Uterus (tissue), 4 donors: ENCODE results near the gene ZNF215. TPM values are rescaled to one million over a fixed set of nuclear protein-coding genes. Genes with fewer than 3 reads are reported as not detected.

ENCODE experiments used
- DNase-seq, 2 donors: peaks; one replicate each; pipeline ENCODE4 v3.0.0-alpha.2; 2019 to 2020
- H3K27ac ChIP-seq, 2 donors: fragments of 200-600 bp; sonication (generic); 1 replicate in 1 of 2; 2 replicates in 1 of 2; pipeline ENCODE4 v1.5.1; 2016 to 2018
- H3K27me3 ChIP-seq, 2 donors: fragments of 200-600 bp; sonication (generic); one replicate each; pipeline ENCODE4 v1.5.1; 2018 to 2019; ENCODE audit warnings: control low read depth in 1 of 2
- H3K36me3 ChIP-seq, 2 donors: fragments of 200-600 bp; sonication (generic); one replicate each; pipeline ENCODE4 v1.5.1; 2019; ENCODE audit warnings: control low read depth in 1 of 2
- H3K4me1 ChIP-seq, 2 donors: fragments of 200-600 bp; sonication (generic); one replicate each; pipeline ENCODE4 v1.5.1; 2018 to 2019; ENCODE audit warnings: control low read depth in 1 of 2
- H3K4me3 ChIP-seq, 2 donors: fragments of 200-600 bp; sonication (generic); 1 replicate in 1 of 2; 2 replicates in 1 of 2; pipeline ENCODE4 v1.5.1; 2018 to 2019; ENCODE audit warnings: mild to moderate bottlenecking in 1 of 2
- H3K9me3 ChIP-seq, 2 donors: fragments of 200-600 bp; sonication (generic); one replicate each; pipeline ENCODE4 v1.5.1; 2019; ENCODE audit warnings: control low read depth in 1 of 2
- POLR2A ChIP-seq, 2 donors: fragments of 450-650 bp; IDR thresholded peaks; one replicate each; pipeline ENCODE4 v1.6.1; 2016; ENCODE audit warnings: antibody characterized with exemption in 2 of 2, mild to moderate bottlenecking in 1 of 2, moderate library complexity in 1 of 2
- intact Hi-C: fragments of 100-400 bp; cut with DNase I; formaldehyde crosslinking; loops from one replicate; pipeline ENCODE4 v1.15.1; 2023; ENCODE audit warnings: low total_unique reads
- total RNA-seq, 4 donors: library from RNA; depleted of rRNA in 3 of 4; stranded (reverse); fragments of >200 nt in 3 of 4; gene quantifications; one replicate each; pipeline versions ENCODE4 v1.1.0 to v1.2.4, GENCODE V29; 2014 to 2023
- TF ChIP-seq, protein P1 (sequence below), 4 experiments: fragments of 200-600 bp in 2 of 4; fragments of 450-650 bp in 2 of 4; sonication (generic) in 2 of 4; IDR thresholded peaks; one replicate each; pipeline ENCODE4 v1.5.1; 2016 to 2019; ENCODE audit warnings: antibody characterized with exemption in 4 of 4, mild to moderate bottlenecking in 2 of 4, moderate library complexity in 1 of 4
- donor health status: DM: yes; HTN: yes; CAD: no.

ZNF215 gene
- total RNA-seq, 4 donors from 2014 or later = 0.77 to 3.2 (median 1.9) TPM

DNA sequence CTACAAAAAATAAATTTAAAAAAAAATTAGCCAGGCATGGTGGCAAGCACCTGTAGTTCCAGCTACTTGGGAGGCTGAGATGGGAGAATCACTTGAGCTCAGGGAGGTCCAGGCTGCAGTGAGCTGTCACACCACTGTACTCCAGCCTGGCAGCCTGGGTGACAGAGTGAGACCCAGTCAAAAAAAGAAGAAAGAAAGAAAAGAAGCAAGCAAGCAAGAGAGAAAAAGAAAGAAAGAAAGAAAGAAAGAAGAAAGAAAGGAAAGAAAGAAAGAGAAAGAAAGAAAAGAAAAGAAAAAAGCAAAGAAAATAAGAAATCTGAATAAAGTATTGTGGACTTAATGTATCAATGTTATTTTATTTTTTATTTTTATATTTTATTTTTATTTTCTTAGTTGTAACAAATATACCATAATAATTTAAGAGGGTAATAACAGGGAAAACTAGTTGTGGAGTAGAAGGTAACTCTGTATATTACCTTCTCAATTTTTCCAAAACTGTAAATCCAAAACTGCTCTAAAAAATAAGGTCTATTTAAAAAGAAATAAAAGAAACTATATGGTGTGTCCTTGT lies 1.1 kb upstream of the ZNF215 start:
- H3K4me3 ChIP-seq = no peak overlapping the region
- H3K9me3 ChIP-seq = no peaks in the 10 kb centered on the region
- no peaks in the 10 kb centered on the region for H3K4me1 ChIP-seq
- H3K36me3 ChIP-seq = no peaks in the 10 kb centered on the region
- intact Hi-C loops = no loop called here
- TF ChIP-seq, protein P1, sequence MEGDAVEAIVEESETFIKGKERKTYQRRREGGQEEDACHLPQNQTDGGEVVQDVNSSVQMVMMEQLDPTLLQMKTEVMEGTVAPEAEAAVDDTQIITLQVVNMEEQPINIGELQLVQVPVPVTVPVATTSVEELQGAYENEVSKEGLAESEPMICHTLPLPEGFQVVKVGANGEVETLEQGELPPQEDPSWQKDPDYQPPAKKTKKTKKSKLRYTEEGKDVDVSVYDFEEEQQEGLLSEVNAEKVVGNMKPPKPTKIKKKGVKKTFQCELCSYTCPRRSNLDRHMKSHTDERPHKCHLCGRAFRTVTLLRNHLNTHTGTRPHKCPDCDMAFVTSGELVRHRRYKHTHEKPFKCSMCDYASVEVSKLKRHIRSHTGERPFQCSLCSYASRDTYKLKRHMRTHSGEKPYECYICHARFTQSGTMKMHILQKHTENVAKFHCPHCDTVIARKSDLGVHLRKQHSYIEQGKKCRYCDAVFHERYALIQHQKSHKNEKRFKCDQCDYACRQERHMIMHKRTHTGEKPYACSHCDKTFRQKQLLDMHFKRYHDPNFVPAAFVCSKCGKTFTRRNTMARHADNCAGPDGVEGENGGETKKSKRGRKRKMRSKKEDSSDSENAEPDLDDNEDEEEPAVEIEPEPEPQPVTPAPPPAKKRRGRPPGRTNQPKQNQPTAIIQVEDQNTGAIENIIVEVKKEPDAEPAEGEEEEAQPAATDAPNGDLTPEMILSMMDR (IDR thresholded peaks at IDR 0.05) = no peak
- TF ChIP-seq POLR2A (IDR thresholded peaks at IDR 0.05) = no peak
- peak overlapping the region in 1 of 2 donors; percentile 69 for H3K27ac ChIP-seq
- DNase-seq = no peak
- no peaks in the 10 kb centered on the region for H3K27me3 ChIP-seq

DNA sequence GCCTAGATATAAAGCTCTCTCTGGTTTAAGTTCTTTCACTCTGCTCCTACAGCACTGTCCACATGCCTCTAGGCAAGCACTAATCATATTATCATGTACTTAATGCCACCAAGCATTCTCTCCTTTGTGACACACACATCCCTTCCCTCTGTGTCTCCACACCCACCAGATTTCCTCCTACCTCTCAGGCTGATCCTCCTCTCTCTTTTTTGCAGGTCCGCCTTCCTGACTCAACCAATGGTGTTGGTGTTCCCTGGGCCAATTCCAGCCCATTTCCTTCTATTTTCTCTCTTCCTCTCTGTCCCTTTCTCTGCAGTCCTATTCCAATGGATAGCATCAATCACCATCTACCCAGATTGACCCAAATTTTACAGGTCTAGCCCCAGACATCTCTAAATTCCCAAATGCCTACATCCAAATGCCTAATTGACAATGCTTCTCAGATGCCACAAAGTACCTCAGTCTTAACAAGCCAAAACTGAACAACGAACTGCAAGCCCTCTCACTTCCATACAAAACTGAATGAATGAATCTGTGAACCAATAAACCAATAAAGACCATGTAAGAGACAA lies 504 bp upstream of the ZNF215 start:
- H3K4me3 ChIP-seq = peak overlapping the region; percentile 49 to 59
- TF ChIP-seq POLR2A (IDR thresholded peaks at IDR 0.05) = no peak
- TF ChIP-seq, protein P1 (IDR thresholded peaks at IDR 0.05) = no peak
- H3K9me3 ChIP-seq = no peaks in the 10 kb centered on the region
- intact Hi-C loops = no loop called here
- H3K4me1 ChIP-seq = no peaks in the 10 kb centered on the region
- no peak for DNase-seq
- no peaks in the 10 kb centered on the region for H3K27me3 ChIP-seq
- H3K27ac ChIP-seq = peak overlapping the region; percentile 58 to 69
- H3K36me3 ChIP-seq = no peaks in the 10 kb centered on the region

DNA sequence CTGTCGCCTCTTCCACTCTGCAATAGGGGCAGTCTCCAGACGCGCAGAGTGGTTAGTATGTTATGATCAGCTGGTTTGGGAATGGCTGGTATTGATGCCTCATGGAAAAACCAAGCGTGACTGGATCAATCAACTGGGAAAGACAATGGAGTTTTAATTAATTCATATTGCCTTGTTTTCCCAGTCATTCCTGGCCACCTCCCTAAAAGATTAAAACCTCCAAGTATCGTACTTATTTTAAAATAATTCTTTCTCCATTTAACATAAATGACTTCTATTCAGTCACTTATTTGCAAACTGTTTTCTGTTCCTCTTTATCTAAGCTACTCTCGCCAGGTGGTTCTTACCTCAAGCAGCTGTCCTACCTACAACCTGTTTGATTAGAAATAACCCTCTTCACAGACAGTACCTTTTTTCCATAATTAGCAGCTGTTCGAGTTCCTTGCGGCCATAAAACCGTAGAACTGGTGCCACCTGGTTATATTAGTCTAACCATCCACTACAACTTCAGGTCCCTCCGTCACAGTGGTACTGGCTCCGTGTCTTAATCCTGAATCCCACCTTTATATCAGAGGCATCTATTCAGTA lies 898 bp downstream of the ZNF215 start:
- H3K4me3 ChIP-seq = peak overlapping the region; percentile 49 to 59
- no peaks in the 10 kb centered on the region for H3K36me3 ChIP-seq
- H3K27ac ChIP-seq = peak overlapping the region; percentile 58 to 69
- TF ChIP-seq, protein P1 (IDR thresholded peaks at IDR 0.05) = no peak
- no peak for TF ChIP-seq POLR2A (IDR thresholded peaks at IDR 0.05)
- no peak for DNase-seq
- H3K9me3 ChIP-seq = no peaks in the 10 kb centered on the region
- H3K4me1 ChIP-seq = no peaks in the 10 kb centered on the region
- no peaks in the 10 kb centered on the region for H3K27me3 ChIP-seq
- intact Hi-C loops = no loop called here

DNA sequence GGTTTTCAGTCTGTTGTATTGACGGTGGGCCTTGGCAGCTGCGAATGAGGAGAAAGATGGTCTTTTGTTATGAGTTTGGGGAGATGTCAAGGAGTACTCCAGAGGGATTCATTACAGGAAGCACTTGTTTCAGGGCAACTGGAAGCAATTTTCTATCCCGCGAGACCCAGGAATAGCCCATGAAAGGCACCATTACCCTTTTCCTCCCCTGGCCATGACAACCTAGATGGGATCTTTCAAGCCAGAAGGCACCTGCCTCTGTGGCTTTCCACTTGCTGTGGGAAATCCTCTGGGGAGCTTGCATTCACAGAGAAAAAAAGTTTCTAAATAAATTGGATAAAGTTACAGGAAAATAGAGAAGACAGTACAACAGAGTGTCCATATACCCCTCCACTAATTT lies 2.7 kb downstream of the ZNF215 start:
- Histone ChIP-seq H3K9me3 (no peaks in the 10 kb centered on the region), H3K4me1 (no peaks in the 10 kb centered on the region), H3K27me3 (no peaks in the 10 kb centered on the region), H3K27ac (no peak overlapping the region), H3K36me3 (no peaks in the 10 kb centered on the region), H3K4me3 (no peak overlapping the region)
- no peak for DNase-seq
- TF ChIP-seq POLR2A (IDR thresholded peaks at IDR 0.05) = no peak
- TF ChIP-seq, protein P1 (IDR thresholded peaks at IDR 0.05) = no peak
- intact Hi-C loops = no loop called here

DNA sequence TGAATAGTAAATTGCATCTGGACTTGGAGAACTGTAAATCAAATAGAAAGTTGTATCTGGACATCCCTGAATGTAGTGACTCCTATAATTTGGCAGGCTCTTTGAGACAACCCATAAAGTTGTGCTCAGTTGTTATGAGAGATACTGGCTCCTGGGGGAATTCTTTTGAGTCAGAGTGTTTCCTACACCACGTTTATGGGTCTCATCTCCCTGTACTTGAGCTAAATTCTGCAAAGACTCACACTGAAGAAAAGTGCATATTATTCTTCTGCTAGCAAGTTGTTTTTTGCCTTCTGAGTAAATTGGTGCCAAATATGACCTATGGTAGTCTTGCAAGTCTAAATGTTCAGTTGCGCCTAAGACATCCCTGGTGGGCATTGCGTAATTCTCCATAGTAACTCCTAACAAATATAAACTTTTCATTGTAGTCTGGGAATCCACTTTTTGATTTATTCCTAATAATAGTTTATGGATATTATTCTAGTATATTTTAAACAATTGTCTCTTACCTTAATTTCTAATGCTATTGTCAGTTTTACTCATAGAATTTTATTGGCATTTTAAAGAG lies 5.0 kb downstream of the ZNF215 start:
- Histone ChIP-seq H3K4me3 (no peak overlapping the region), H3K9me3 (no peaks in the 10 kb centered on the region), H3K4me1 (no peaks in the 10 kb centered on the region), H3K36me3 (no peaks in the 10 kb centered on the region), H3K27me3 (no peaks in the 10 kb centered on the region), H3K27ac (no peak overlapping the region)
- DNase-seq = no peak
- intact Hi-C loops = no loop called here
- no peak for TF ChIP-seq POLR2A (IDR thresholded peaks at IDR 0.05)
